ENCODE results near the gene LENG8. TPM values are rescaled to one million over a fixed set of nuclear protein-coding genes. Genes with fewer than 3 reads are reported as not detected.
"Not testable (repeated sequence)": the region's sequence is repeated elsewhere in the genome, so short reads cannot be mapped to it uniquely, and the experiment has no call there.

Gene LENG8
- total RNA-seq, 1 donor from 2014 or later = 209 TPM

DNA sequence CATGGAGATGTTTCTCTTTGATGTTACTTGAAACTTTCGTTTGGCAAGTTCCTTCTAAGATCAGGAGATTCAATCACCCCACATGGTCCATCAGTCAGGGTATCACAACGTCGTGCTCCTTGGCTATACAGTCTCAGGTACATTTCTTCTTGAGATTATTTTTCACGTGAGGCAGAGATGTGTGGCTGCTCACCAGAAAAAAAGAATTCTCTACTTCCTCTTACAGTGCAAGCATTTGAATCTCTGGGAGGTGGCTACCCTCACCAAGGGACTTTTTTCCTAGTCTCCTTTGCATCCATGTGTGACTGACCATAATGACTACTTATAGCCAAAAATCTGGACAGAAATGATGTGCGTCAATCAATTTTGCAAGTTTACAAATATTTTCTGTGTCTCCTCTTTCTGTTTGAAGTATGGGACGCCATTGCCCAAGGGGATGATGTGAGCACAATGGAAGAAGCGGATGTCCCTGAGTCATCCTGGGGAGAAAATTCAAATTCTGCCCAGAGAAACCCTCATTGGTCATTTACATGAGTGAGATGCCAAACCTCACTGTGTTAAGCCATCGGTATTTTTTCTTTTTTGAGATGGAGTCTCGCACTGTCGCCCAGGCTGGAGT lies 45.1 kb downstream of the LENG8 start:
- Mint-ChIP-seq H3K27me3 (ENCODE audit: low read depth) (peaks cover 43% of the 10 kb centered on the region), H3K27ac (no peak overlapping the region), H3K36me3 (ENCODE audit: low read depth) (no peaks in the 10 kb centered on the region), H3K4me3 (ENCODE audit: low read depth) (no peak overlapping the region), H3K4me1 (ENCODE audit: low read depth) (peaks cover 12% of the 10 kb centered on the region), H3K9me3 (no peaks in the 10 kb centered on the region)
- no peak for DNase-seq (ENCODE audit: low spot score)
- intact Hi-C loops (cut with micrococcal nuclease) = no loop called here

GRCh38 chr19:54495284-54495683 lies 46.3 kb downstream of the LENG8 start:
- H3K4me3 Mint-ChIP-seq (ENCODE audit: low read depth); intact Hi-C loops (cut with micrococcal nuclease); H3K27ac Mint-ChIP-seq; H3K36me3 Mint-ChIP-seq (ENCODE audit: low read depth); DNase-seq (ENCODE audit: low spot score); H3K9me3 Mint-ChIP-seq: not testable (repeated sequence)
- peaks cover 39% of the 10 kb centered on the region for H3K27me3 Mint-ChIP-seq (ENCODE audit: low read depth)
- peaks cover 17% of the 10 kb centered on the region for H3K4me1 Mint-ChIP-seq (ENCODE audit: low read depth)

DNA sequence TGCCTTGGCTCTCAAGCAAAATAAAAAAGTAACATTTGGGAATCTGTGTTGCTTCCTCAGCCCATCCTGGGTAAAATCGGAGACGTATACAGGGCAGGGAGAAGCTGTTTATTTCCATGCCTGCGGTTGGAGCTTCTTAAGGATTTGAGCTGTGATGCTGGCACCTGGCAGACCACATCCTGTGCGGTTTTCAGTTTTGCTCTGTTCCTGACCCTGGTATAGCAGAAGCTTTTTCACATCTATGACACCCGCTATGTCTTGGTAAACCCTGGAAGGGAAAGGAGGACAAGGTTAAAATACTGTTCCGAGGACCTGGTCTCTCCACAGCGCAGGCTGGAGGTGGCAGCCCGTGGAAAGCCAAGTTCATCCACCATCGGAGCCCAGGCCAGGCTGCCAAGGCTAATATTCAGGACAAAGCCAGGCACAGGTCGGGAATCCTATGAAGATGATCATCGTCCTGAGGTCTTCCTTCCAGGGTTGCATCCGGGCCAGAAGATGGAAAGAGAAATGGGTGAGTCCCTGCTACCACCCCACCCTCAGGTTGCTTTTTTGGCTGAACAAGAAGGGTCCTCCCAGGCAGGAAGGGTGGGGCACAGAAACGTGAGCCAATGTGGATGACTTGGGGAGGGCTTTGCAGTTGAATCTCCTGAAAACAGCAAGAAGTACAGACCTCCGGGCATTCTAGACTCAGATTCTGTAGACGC lies 48.9 kb downstream of the LENG8 start:
- H3K4me1 Mint-ChIP-seq (ENCODE audit: low read depth) = peaks cover 25% of the 10 kb centered on the region
- DNase-seq (ENCODE audit: low spot score); intact Hi-C loops (cut with micrococcal nuclease); H3K4me3 Mint-ChIP-seq (ENCODE audit: low read depth); H3K36me3 Mint-ChIP-seq (ENCODE audit: low read depth); H3K9me3 Mint-ChIP-seq; H3K27ac Mint-ChIP-seq: not testable (repeated sequence)
- H3K27me3 Mint-ChIP-seq (ENCODE audit: low read depth) = peaks cover 35% of the 10 kb centered on the region

DNA sequence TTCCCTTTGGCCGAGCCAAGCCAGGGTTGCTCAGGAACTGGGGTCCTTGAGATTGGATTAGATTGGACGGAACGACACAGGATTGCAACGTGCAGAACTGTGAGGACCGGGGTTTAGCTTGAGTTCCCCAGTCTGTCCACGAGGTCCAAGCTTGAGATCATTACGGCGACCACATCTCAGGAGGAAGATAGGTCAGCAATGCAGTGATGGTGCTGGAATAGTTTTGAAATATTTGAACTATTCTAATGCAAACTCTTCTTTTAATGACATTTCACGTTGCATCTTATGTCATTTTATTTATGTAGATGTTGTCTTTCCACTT lies 49.4 kb downstream of the LENG8 start:
- DNase-seq (ENCODE audit: low spot score); H3K4me3 Mint-ChIP-seq (ENCODE audit: low read depth); H3K9me3 Mint-ChIP-seq; intact Hi-C loops (cut with micrococcal nuclease); H3K36me3 Mint-ChIP-seq (ENCODE audit: low read depth); H3K27ac Mint-ChIP-seq: not testable (repeated sequence)
- Mint-ChIP-seq H3K27me3 (ENCODE audit: low read depth) (peaks cover 32% of the 10 kb centered on the region), H3K4me1 (ENCODE audit: low read depth) (peaks cover 28% of the 10 kb centered on the region)

DNA sequence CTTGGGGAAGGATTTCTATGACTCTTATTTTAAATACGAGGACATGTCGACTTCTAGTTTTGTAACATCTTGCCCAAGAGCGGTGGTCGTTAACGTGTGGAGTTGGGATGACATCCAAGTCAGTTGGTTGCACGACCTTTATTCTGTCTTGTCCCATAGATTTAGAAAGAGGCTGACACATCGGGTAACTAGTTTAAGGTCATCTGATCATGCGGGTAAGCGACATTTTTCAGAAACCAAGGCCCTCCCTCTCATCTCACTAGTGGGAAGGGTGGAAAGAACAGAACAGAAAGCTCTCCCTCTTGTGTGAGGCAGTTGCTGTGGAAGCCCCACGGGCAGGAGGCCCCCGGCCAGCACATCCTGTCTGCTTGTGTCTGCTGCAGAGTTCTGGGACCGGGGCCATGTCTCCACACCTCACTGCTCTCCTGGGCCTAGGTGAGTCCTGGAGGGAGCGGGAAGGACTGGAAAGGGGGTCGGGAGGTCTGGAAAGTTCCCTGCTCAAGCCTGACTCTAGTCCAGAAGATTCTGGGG lies 53.6 kb downstream of the LENG8 start, which contains the start of gene LAIR2:
Gene LAIR2, plus strand, starts transcription at position 314 of the 531 bp plus-strand sequence. Its CDS starts 88 bp downstream, at position 402.
- peak within 1 kb of the TSS; percentile 82 for H3K4me3 Mint-ChIP-seq (ENCODE audit: low read depth)

GRCh38 chr19:54505542-54505941 lies 56.5 kb downstream of the LENG8 start:
- Mint-ChIP-seq H3K4me3 (ENCODE audit: low read depth) (peak overlapping the region; percentile 58), H3K36me3 (ENCODE audit: low read depth) (peaks cover 15% of the 10 kb centered on the region), H3K4me1 (ENCODE audit: low read depth) (peaks cover 33% of the 10 kb centered on the region)
- DNase-seq (ENCODE audit: low spot score); H3K27me3 Mint-ChIP-seq (ENCODE audit: low read depth); intact Hi-C loops (cut with micrococcal nuclease); H3K9me3 Mint-ChIP-seq; H3K27ac Mint-ChIP-seq: not testable (repeated sequence)

More for the DNA sequence above, 53.6 kb downstream of the LENG8 start, which contains the start of gene LAIR2:
- DNase-seq (ENCODE audit: low spot score) = no peak
- intact Hi-C loops (cut with micrococcal nuclease) = loop anchor here (1.0 kb wide), 1 partner anchor 15 kb away; no protein-coding TSS in a partner anchor
- Mint-ChIP-seq H3K27ac (peak within 1 kb of the TSS; percentile 78), H3K4me1 (ENCODE audit: low read depth) (peaks cover 40% of the 10 kb centered on the region), H3K36me3 (ENCODE audit: low read depth) (peaks cover 15% of the 10 kb centered on the region), H3K9me3 (peaks cover 5% of the 10 kb centered on the region), H3K27me3 (ENCODE audit: low read depth) (peaks cover 11% of the 10 kb centered on the region)

- peaks cover 5% of the 10 kb centered on the region for H3K9me3 Mint-ChIP-seq
- H3K27me3 Mint-ChIP-seq (ENCODE audit: low read depth) = no peaks in the 10 kb centered on the region
- H3K27ac Mint-ChIP-seq = peak overlapping the region; percentile 40
- intact Hi-C loops (cut with micrococcal nuclease) = no loop called here
- no peak for DNase-seq (ENCODE audit: low spot score)
- peaks cover 15% of the 10 kb centered on the region for H3K36me3 Mint-ChIP-seq (ENCODE audit: low read depth)
- H3K4me1 Mint-ChIP-seq (ENCODE audit: low read depth) = peaks cover 33% of the 10 kb centered on the region
- H3K4me3 Mint-ChIP-seq (ENCODE audit: low read depth) = peak overlapping the region; percentile 63
These were observed 57.1 kb downstream of the LENG8 start for GRCh38 chr19:54506079-54506478.

- Mint-ChIP-seq H3K4me1 (ENCODE audit: low read depth) (peaks cover 32% of the 10 kb centered on the region), H3K4me3 (ENCODE audit: low read depth) (peak overlapping the region; percentile 17), H3K36me3 (ENCODE audit: low read depth) (peaks cover 15% of the 10 kb centered on the region)
- H3K9me3 Mint-ChIP-seq; intact Hi-C loops (cut with micrococcal nuclease); H3K27me3 Mint-ChIP-seq (ENCODE audit: low read depth); DNase-seq (ENCODE audit: low spot score); H3K27ac Mint-ChIP-seq: not testable (repeated sequence)
These were observed 58.2 kb downstream of the LENG8 start for GRCh38 chr19:54507038-54507717.

DNA sequence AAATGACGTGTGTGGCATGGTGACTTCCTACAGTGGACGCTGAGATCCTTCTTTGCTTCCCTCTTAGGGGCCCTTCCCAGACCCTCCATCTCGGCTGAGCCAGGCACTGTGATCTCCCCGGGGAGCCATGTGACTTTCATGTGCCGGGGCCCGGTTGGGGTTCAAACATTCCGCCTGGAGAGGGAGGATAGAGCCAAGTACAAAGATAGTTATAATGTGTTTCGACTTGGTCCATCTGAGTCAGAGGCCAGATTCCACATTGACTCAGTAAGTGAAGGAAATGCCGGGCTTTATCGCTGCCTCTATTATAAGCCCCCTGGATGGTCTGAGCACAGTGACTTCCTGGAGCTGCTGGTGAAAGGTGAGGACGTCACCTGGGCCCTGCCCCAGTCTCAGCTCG lies 58.8 kb downstream of the LENG8 start:
- H3K4me1 Mint-ChIP-seq (ENCODE audit: low read depth) = peaks cover 26% of the 10 kb centered on the region
- no peaks in the 10 kb centered on the region for H3K27me3 Mint-ChIP-seq (ENCODE audit: low read depth)
- no peak for DNase-seq (ENCODE audit: low spot score)
- H3K27ac Mint-ChIP-seq = no peak overlapping the region
- peaks cover 15% of the 10 kb centered on the region for H3K36me3 Mint-ChIP-seq (ENCODE audit: low read depth)
- H3K4me3 Mint-ChIP-seq (ENCODE audit: low read depth) = no peak overlapping the region
- H3K9me3 Mint-ChIP-seq = peaks cover 5% of the 10 kb centered on the region
- intact Hi-C loops (cut with micrococcal nuclease) = no loop called here

GRCh38 chr19:54508487-54508886 lies 59.5 kb downstream of the LENG8 start:
- H3K27me3 Mint-ChIP-seq (ENCODE audit: low read depth); intact Hi-C loops (cut with micrococcal nuclease); H3K9me3 Mint-ChIP-seq; H3K27ac Mint-ChIP-seq; H3K4me3 Mint-ChIP-seq (ENCODE audit: low read depth); DNase-seq (ENCODE audit: low spot score): not testable (repeated sequence)
- H3K4me1 Mint-ChIP-seq (ENCODE audit: low read depth) = peaks cover 22% of the 10 kb centered on the region
- peaks cover 15% of the 10 kb centered on the region for H3K36me3 Mint-ChIP-seq (ENCODE audit: low read depth)

- H3K27me3 Mint-ChIP-seq (ENCODE audit: low read depth); intact Hi-C loops (cut with micrococcal nuclease); H3K4me3 Mint-ChIP-seq (ENCODE audit: low read depth); DNase-seq (ENCODE audit: low spot score); H3K9me3 Mint-ChIP-seq; H3K27ac Mint-ChIP-seq: not testable (repeated sequence)
- peaks cover 22% of the 10 kb centered on the region for H3K4me1 Mint-ChIP-seq (ENCODE audit: low read depth)
- H3K36me3 Mint-ChIP-seq (ENCODE audit: low read depth) = peaks cover 14% of the 10 kb centered on the region
These were observed 60.4 kb downstream of the LENG8 start for GRCh38 chr19:54509200-54509940.
